H9 (cell line): Measurements from ENCODE around the gene TSPOAP1. TPM values are rescaled to one million over a fixed set of nuclear protein-coding genes. Genes with fewer than 3 reads are reported as not detected.

ENCODE experiments used
- DNase-seq: peaks from one replicate; pipeline ENCODE4 v3.0.0-alpha.2; 2017
- H2AFZ ChIP-seq: one replicate; pipeline ENCODE4 v1.6.1; 2013; ENCODE audit warnings: mild to moderate bottlenecking, low read length, control low read depth, moderate library complexity
- H2AK5ac ChIP-seq: 2 replicates; pipeline ENCODE4 v1.6.1; 2013; ENCODE audit warnings: low read length, control low read depth, mixed read lengths; ENCODE audit not compliant: insufficient read length
- H2BK120ac ChIP-seq: one replicate; pipeline ENCODE4 v1.6.1; 2013; ENCODE audit warnings: low read depth, mild to moderate bottlenecking, low read length, control low read depth, inconsistent platforms; ENCODE audit not compliant: poor library complexity, severe bottlenecking
- H2BK12ac ChIP-seq: 2 replicates; pipeline ENCODE4 v1.6.1; 2013; ENCODE audit warnings: low read length, control low read depth, mixed read lengths, low read depth; ENCODE audit not compliant: insufficient read length
- H2BK15ac ChIP-seq: 2 replicates; pipeline ENCODE4 v1.6.1; 2013; ENCODE audit warnings: low read depth, low read length, control low read depth
- H2BK20ac ChIP-seq: one replicate; pipeline ENCODE4 v1.6.1; 2013; ENCODE audit warnings: low read depth, mild to moderate bottlenecking, low read length, control low read depth, inconsistent platforms; ENCODE audit not compliant: poor library complexity, severe bottlenecking
- H2BK5ac ChIP-seq: 2 replicates; pipeline ENCODE4 v1.6.1; 2013; ENCODE audit warnings: low read length, control low read depth, mixed read lengths; ENCODE audit not compliant: insufficient read length
- H3K14ac ChIP-seq: 2 replicates; pipeline ENCODE4 v1.6.1; 2013; ENCODE audit warnings: low read length, control low read depth; ENCODE audit not compliant: insufficient read depth
- H3K18ac ChIP-seq: 2 replicates; pipeline ENCODE4 v1.6.1; 2013; ENCODE audit warnings: low read depth, mild to moderate bottlenecking, mixed read lengths, low read length, control low read depth; ENCODE audit not compliant: insufficient read length
- H3K23ac ChIP-seq: 2 replicates; pipeline ENCODE4 v1.6.1; 2013; ENCODE audit warnings: low read length, control low read depth, mixed read lengths, low read depth; ENCODE audit not compliant: insufficient read length
- H3K23me2 ChIP-seq: 2 replicates; pipeline ENCODE4 v1.6.1; 2013; ENCODE audit warnings: low read depth, mild to moderate bottlenecking, mixed read lengths, low read length, control low read depth; ENCODE audit not compliant: insufficient read length, poor library complexity, severe bottlenecking
- H3K27ac ChIP-seq: 2 replicates; pipeline ENCODE4 v1.5.1; 2013; ENCODE audit warnings: low read length, control low read depth, mixed read lengths, low read depth; ENCODE audit not compliant: insufficient read length
- H3K27me3 ChIP-seq: 2 replicates; pipeline ENCODE4 v1.6.1; 2013; ENCODE audit warnings: low read length, control low read depth, inconsistent platforms; ENCODE audit not compliant: insufficient read depth
- H3K4ac ChIP-seq: 2 replicates; pipeline ENCODE4 v1.6.1; 2013; ENCODE audit warnings: low read depth, mild to moderate bottlenecking, control low read depth, inconsistent platforms, low read length, moderate library complexity
- H3K4me1 ChIP-seq: 2 replicates; pipeline ENCODE4 v1.6.1; 2013; ENCODE audit warnings: low read length, control low read depth, inconsistent platforms; ENCODE audit not compliant: insufficient read depth
- H3K4me2 ChIP-seq: 2 replicates; pipeline ENCODE4 v1.6.1; 2013; ENCODE audit warnings: low read length, control low read depth, mixed read lengths; ENCODE audit not compliant: insufficient read length, insufficient read depth
- H3K56ac ChIP-seq: 2 replicates; pipeline ENCODE4 v1.6.1; 2013; ENCODE audit warnings: low read depth, mild to moderate bottlenecking, mixed read lengths, low read length, control low read depth; ENCODE audit not compliant: insufficient read length
- H3K79me1 ChIP-seq: 2 replicates; pipeline ENCODE4 v1.6.1; 2013; ENCODE audit warnings: low read depth, mild to moderate bottlenecking, moderate library complexity, low read length, control low read depth, inconsistent platforms; ENCODE audit not compliant: insufficient read depth, poor library complexity, severe bottlenecking
- H3K79me2 ChIP-seq: 2 replicates; pipeline ENCODE4 v1.6.1; 2013; ENCODE audit warnings: low read length, control low read depth, inconsistent platforms; ENCODE audit not compliant: insufficient read depth
- H3K9ac ChIP-seq: 2 replicates; pipeline ENCODE4 v1.6.1; 2013; ENCODE audit warnings: low read length, control low read depth, mixed read lengths; ENCODE audit not compliant: insufficient read length; ENCODE audit errors: extremely low read depth
- H3K9me3 ChIP-seq: one replicate; pipeline ENCODE4 v1.6.1; 2013; ENCODE audit warnings: low read depth, low read length, inconsistent platforms; ENCODE audit not compliant: control insufficient read depth
- H3T11ph ChIP-seq: one replicate; pipeline ENCODE4 v1.6.1; 2013; ENCODE audit warnings: mild to moderate bottlenecking, low read length, control low read depth, inconsistent platforms
- H4K20me1 ChIP-seq: one replicate; pipeline ENCODE4 v1.6.1; 2013; ENCODE audit not compliant: control insufficient read depth, insufficient read length, insufficient read depth
- H4K5ac ChIP-seq: 2 replicates; pipeline ENCODE4 v1.6.1; 2013; ENCODE audit warnings: low read depth, mild to moderate bottlenecking, mixed read lengths, low read length, control low read depth; ENCODE audit not compliant: insufficient read length
- H4K8ac ChIP-seq: replicated peaks from 2 replicates; pipeline ENCODE4 v1.6.1; 2013; ENCODE audit warnings: low read length, control low read depth, mixed read lengths, low read depth; ENCODE audit not compliant: insufficient read length
- H4K91ac ChIP-seq: 2 replicates; pipeline ENCODE4 v1.6.1; 2013; ENCODE audit warnings: low read depth, mild to moderate bottlenecking, moderate library complexity, mixed read lengths, low read length, control low read depth; ENCODE audit not compliant: insufficient read length
- H3K27ac Mint-ChIP-seq, 3 experiments: 2 replicates in 2 of 3; 3 replicates in 1 of 3; pipeline ENCODE4 v1.8.0; 2020 to 2021; ENCODE audit warnings: mixed read lengths in 3 of 3, mild to moderate bottlenecking in 1 of 3, moderate library complexity in 1 of 3
- H3K27me3 Mint-ChIP-seq: 2 replicates; pipeline ENCODE4 v1.8.0; 2021; ENCODE audit warnings: low read depth, mild to moderate bottlenecking, moderate library complexity, mixed read lengths
- H3K36me3 Mint-ChIP-seq, 3 experiments: 2 replicates in 2 of 3; 3 replicates in 1 of 3; pipeline ENCODE4 v1.8.0; 2020 to 2021; ENCODE audit warnings: low read depth in 3 of 3, mixed read lengths in 3 of 3; ENCODE audit not compliant: insufficient read depth in 1 of 3
- H3K4me1 Mint-ChIP-seq, 2 experiments: 2 replicates each; pipeline ENCODE4 v1.8.0; 2020; ENCODE audit warnings: mixed read lengths in 2 of 2
- H3K4me3 Mint-ChIP-seq, 2 experiments: 2 replicates in 1 of 2; 3 replicates in 1 of 2; pipeline ENCODE4 v1.8.0; 2020 to 2021; ENCODE audit warnings: mild to moderate bottlenecking in 2 of 2, mixed read lengths in 2 of 2, moderate library complexity in 1 of 2
- H3K9me3 Mint-ChIP-seq, 2 experiments: 2 replicates in 1 of 2; 3 replicates in 1 of 2; pipeline ENCODE4 v1.8.0; 2020; ENCODE audit warnings: mild to moderate bottlenecking in 2 of 2, mixed read lengths in 2 of 2, moderate library complexity in 1 of 2
- CTCF ChIP-seq: fragments of 200-600 bp; sonication (generic); conservative IDR thresholded peaks from 3 replicates; pipeline ENCODE4 v1.8.0; 2021; ENCODE audit warnings: antibody characterized with exemption, mild to moderate bottlenecking
- WGBS: extraction: QIAGEN DNeasy Blood & Tissue Kit; methylation state at CpG from one replicate; pipeline ENCODE4 v1.1.7; 2013; ENCODE audit warnings: missing lambda C conversion rate, low lambda C conversion rate, mixed read lengths; ENCODE audit not compliant: insufficient read length; ENCODE audit errors: extremely low coverage; 5-methylcytosine and 5-hydroxymethylcytosine counted together
- total RNA-seq: library from RNA; stranded (reverse); gene quantifications from 2 replicates; pipeline ENCODE4 v1.2.1, GENCODE V29; 2021

TSPOAP1 gene
- total RNA-seq, 1 experiment from 2014 or later: 17.3 TPM

GRCh38 chr17:58375256-58375655 lies 46.7 kb upstream of the TSPOAP1 start:
- H3K79me1 ChIP-seq: no peaks in the 10 kb centered on the region
- TF ChIP-seq CTCF: no peak
- no peak overlapping the region for H3K18ac ChIP-seq
- WGBS: no CpG with 5 or more reads among the region's 5 CpGs
- no peak overlapping the region for H2BK5ac ChIP-seq
- no peak overlapping the region for H2BK12ac ChIP-seq
- Mint-ChIP-seq H3K27ac (no peak overlapping the region), H3K4me3 (no peak overlapping the region; a peak in 1 of 5 replicates), H3K9me3 (no peaks in the 10 kb centered on the region), H3K27me3 (peaks cover 4% of the 10 kb centered on the region; the same call in 1 of the 2 replicates), H3K4me1 (peaks cover 33 to 36% of the 10 kb centered on the region in 2 experiments), H3K36me3 (no peaks in the 10 kb centered on the region)
- H3K56ac ChIP-seq: no peak overlapping the region
- no peak overlapping the region for H3K9ac ChIP-seq
- no peak overlapping the region for H2BK120ac ChIP-seq
- no peak overlapping the region for H3K14ac ChIP-seq
- H3K4me1 ChIP-seq: peaks cover 11% of the 10 kb centered on the region; the same call in 1 of the 2 replicates
- no peak overlapping the region for H3K4me2 ChIP-seq
- no peak overlapping the region for H2BK15ac ChIP-seq
- H3T11ph ChIP-seq: no peak overlapping the region
- H3K4ac ChIP-seq: no peak overlapping the region
- no peak overlapping the region for H2BK20ac ChIP-seq
- H4K91ac ChIP-seq: no peak overlapping the region
- no peak for DNase-seq
- no peaks in the 10 kb centered on the region for H3K23me2 ChIP-seq
- H3K27ac ChIP-seq: no peak overlapping the region
- H2AFZ ChIP-seq: no peak overlapping the region
- no peaks in the 10 kb centered on the region for H3K27me3 ChIP-seq
- H4K8ac ChIP-seq: no peak overlapping the region
- no peak overlapping the region for H4K5ac ChIP-seq
- no peaks in the 10 kb centered on the region for H3K9me3 ChIP-seq
- no peaks in the 10 kb centered on the region for H3K79me2 ChIP-seq
- H3K23ac ChIP-seq: no peak overlapping the region
- H4K20me1 ChIP-seq: no peaks in the 10 kb centered on the region
- H2AK5ac ChIP-seq: no peak overlapping the region
